Measurements from ENCODE around the gene ZNG1A. TPM values are rescaled to one million over a fixed set of nuclear protein-coding genes. Genes with fewer than 3 reads are reported as not detected.
"Not testable (repeated sequence)": the region's sequence is repeated elsewhere in the genome, so short reads cannot be mapped to it uniquely, and the experiment has no call there.

Gene ZNG1A
- total and polyA plus RNA-seq, 4 donors: 24.5 to 60.8 (median 33.9) TPM

- H3K36me3 ChIP-seq (ENCODE audit: control insufficient read depth in 4 of 4, insufficient read depth in 4 of 4, low read length in 4 of 4); H3K4me1 ChIP-seq (ENCODE audit: control insufficient read depth in 5 of 5, insufficient read depth in 5 of 5, low read length in 5 of 5); H3K9ac ChIP-seq (ENCODE audit: insufficient read depth in 1 of 2, low read length in 2 of 2); DNase-seq; H3K27ac ChIP-seq (ENCODE audit: low read depth in 1 of 2, low read length in 1 of 2); H3K9me3 ChIP-seq (ENCODE audit: control insufficient read depth in 4 of 4, insufficient read depth in 3 of 4, low read length in 3 of 4); H3K4me3 ChIP-seq; H3K27me3 ChIP-seq (ENCODE audit: control insufficient read depth in 3 of 3, insufficient read depth in 3 of 3, low read length in 2 of 3): not testable (repeated sequence)
- ATAC-seq (ENCODE audit: insufficient read depth, low FRiP score): peak; percentile 36
- 21 to 50% methylated on average over 4 of the region's 4 CpGs for WGBS, 2 donors
Measured at GRCh38 chr9:94992-95391, 83.9 kb downstream of the ZNG1A start.

GRCh38 chr9:94323-94722 is 84.5 kb downstream of the ZNG1A start:
- ATAC-seq (ENCODE audit: insufficient read depth, low FRiP score): not testable (repeated sequence)
- WGBS, 2 donors: 50 to 52% methylated on average over 4 of the region's 5 CpGs

GRCh38 chr9:93909-94308 is 84.9 kb downstream of the ZNG1A start:
- H3K9ac ChIP-seq (ENCODE audit: insufficient read depth in 1 of 2, low read length in 2 of 2); H3K9me3 ChIP-seq (ENCODE audit: control insufficient read depth in 4 of 4, insufficient read depth in 3 of 4, low read length in 3 of 4); ATAC-seq (ENCODE audit: insufficient read depth, low FRiP score); H3K27me3 ChIP-seq (ENCODE audit: control insufficient read depth in 3 of 3, insufficient read depth in 3 of 3, low read length in 2 of 3); H3K4me1 ChIP-seq (ENCODE audit: control insufficient read depth in 5 of 5, insufficient read depth in 5 of 5, low read length in 5 of 5); H3K4me3 ChIP-seq; DNase-seq; H3K36me3 ChIP-seq (ENCODE audit: control insufficient read depth in 4 of 4, insufficient read depth in 4 of 4, low read length in 4 of 4); H3K27ac ChIP-seq (ENCODE audit: low read depth in 1 of 2, low read length in 1 of 2): not testable (repeated sequence)
- 91% methylated on average over 4 of the region's 5 CpGs for whole genome bisulfite sequencing, 2 donors

More at GRCh38 chr9:94323-94722, 84.5 kb downstream of the ZNG1A start:
- not testable (repeated sequence) for H3K27me3 ChIP-seq (ENCODE audit: control insufficient read depth in 3 of 3, insufficient read depth in 3 of 3, low read length in 2 of 3); H3K9ac ChIP-seq (ENCODE audit: insufficient read depth in 1 of 2, low read length in 2 of 2); H3K9me3 ChIP-seq (ENCODE audit: control insufficient read depth in 4 of 4, insufficient read depth in 3 of 4, low read length in 3 of 4); H3K27ac ChIP-seq (ENCODE audit: low read depth in 1 of 2, low read length in 1 of 2); H3K4me3 ChIP-seq; H3K4me1 ChIP-seq (ENCODE audit: control insufficient read depth in 5 of 5, insufficient read depth in 5 of 5, low read length in 5 of 5); H3K36me3 ChIP-seq (ENCODE audit: control insufficient read depth in 4 of 4, insufficient read depth in 4 of 4, low read length in 4 of 4); DNase-seq

GRCh38 chr9:90851-91250 is 88.0 kb downstream of the ZNG1A start:
- WGBS, 2 donors: 81% methylated on average over 1 of the region's 1 CpG
- not testable (repeated sequence) for H3K27me3 ChIP-seq (ENCODE audit: control insufficient read depth in 3 of 3, insufficient read depth in 3 of 3, low read length in 2 of 3); H3K4me3 ChIP-seq; H3K36me3 ChIP-seq (ENCODE audit: control insufficient read depth in 4 of 4, insufficient read depth in 4 of 4, low read length in 4 of 4); H3K27ac ChIP-seq (ENCODE audit: low read depth in 1 of 2, low read length in 1 of 2); H3K9ac ChIP-seq (ENCODE audit: insufficient read depth in 1 of 2, low read length in 2 of 2); H3K4me1 ChIP-seq (ENCODE audit: control insufficient read depth in 5 of 5, insufficient read depth in 5 of 5, low read length in 5 of 5); ATAC-seq (ENCODE audit: insufficient read depth, low FRiP score); H3K9me3 ChIP-seq (ENCODE audit: control insufficient read depth in 4 of 4, insufficient read depth in 3 of 4, low read length in 3 of 4); DNase-seq

- WGBS, 2 donors: 11 to 19% methylated on average over 4 to 5 of the region's 11 CpGs
- H3K9ac ChIP-seq (ENCODE audit: insufficient read depth in 1 of 2, low read length in 2 of 2); H3K9me3 ChIP-seq (ENCODE audit: control insufficient read depth in 4 of 4, insufficient read depth in 3 of 4, low read length in 3 of 4); H3K27ac ChIP-seq (ENCODE audit: low read depth in 1 of 2, low read length in 1 of 2); H3K4me3 ChIP-seq; H3K4me1 ChIP-seq (ENCODE audit: control insufficient read depth in 5 of 5, insufficient read depth in 5 of 5, low read length in 5 of 5); H3K27me3 ChIP-seq (ENCODE audit: control insufficient read depth in 3 of 3, insufficient read depth in 3 of 3, low read length in 2 of 3); H3K36me3 ChIP-seq (ENCODE audit: control insufficient read depth in 4 of 4, insufficient read depth in 4 of 4, low read length in 4 of 4): not testable (repeated sequence)
- ATAC-seq (ENCODE audit: insufficient read depth, low FRiP score): peak; percentile 87
- peak in 1 of 3 donors; percentile 4 for DNase-seq
Measured at GRCh38 chr9:88396-89037, 90.3 kb downstream of the ZNG1A start.

GRCh38 chr9:87860-88259 is 91.0 kb downstream of the ZNG1A start:
- H3K36me3 ChIP-seq (ENCODE audit: control insufficient read depth in 4 of 4, insufficient read depth in 4 of 4, low read length in 4 of 4); H3K4me3 ChIP-seq; DNase-seq; H3K27ac ChIP-seq (ENCODE audit: low read depth in 1 of 2, low read length in 1 of 2); H3K4me1 ChIP-seq (ENCODE audit: control insufficient read depth in 5 of 5, insufficient read depth in 5 of 5, low read length in 5 of 5); H3K27me3 ChIP-seq (ENCODE audit: control insufficient read depth in 3 of 3, insufficient read depth in 3 of 3, low read length in 2 of 3); H3K9me3 ChIP-seq (ENCODE audit: control insufficient read depth in 4 of 4, insufficient read depth in 3 of 4, low read length in 3 of 4); ATAC-seq (ENCODE audit: insufficient read depth, low FRiP score); H3K9ac ChIP-seq (ENCODE audit: insufficient read depth in 1 of 2, low read length in 2 of 2): not testable (repeated sequence)
- WGBS, 2 donors: 52 to 58% methylated on average over 5 to 6 of the region's 6 CpGs

GRCh38 chr9:87105-87504 is 91.8 kb downstream of the ZNG1A start:
- H3K27me3 ChIP-seq (ENCODE audit: control insufficient read depth in 3 of 3, insufficient read depth in 3 of 3, low read length in 2 of 3); H3K4me3 ChIP-seq; H3K36me3 ChIP-seq (ENCODE audit: control insufficient read depth in 4 of 4, insufficient read depth in 4 of 4, low read length in 4 of 4); H3K9ac ChIP-seq (ENCODE audit: insufficient read depth in 1 of 2, low read length in 2 of 2); H3K27ac ChIP-seq (ENCODE audit: low read depth in 1 of 2, low read length in 1 of 2); H3K9me3 ChIP-seq (ENCODE audit: control insufficient read depth in 4 of 4, insufficient read depth in 3 of 4, low read length in 3 of 4); DNase-seq; H3K4me1 ChIP-seq (ENCODE audit: control insufficient read depth in 5 of 5, insufficient read depth in 5 of 5, low read length in 5 of 5); ATAC-seq (ENCODE audit: insufficient read depth, low FRiP score): not testable (repeated sequence)
- WGBS, 2 donors: 43 to 66% methylated on average over 2 to 3 of the region's 4 CpGs

GRCh38 chr9:86697-87096 is 92.2 kb downstream of the ZNG1A start:
- not testable (repeated sequence) for H3K27ac ChIP-seq (ENCODE audit: low read depth in 1 of 2, low read length in 1 of 2); H3K27me3 ChIP-seq (ENCODE audit: control insufficient read depth in 3 of 3, insufficient read depth in 3 of 3, low read length in 2 of 3); H3K9me3 ChIP-seq (ENCODE audit: control insufficient read depth in 4 of 4, insufficient read depth in 3 of 4, low read length in 3 of 4); H3K36me3 ChIP-seq (ENCODE audit: control insufficient read depth in 4 of 4, insufficient read depth in 4 of 4, low read length in 4 of 4); ATAC-seq (ENCODE audit: insufficient read depth, low FRiP score); H3K9ac ChIP-seq (ENCODE audit: insufficient read depth in 1 of 2, low read length in 2 of 2); DNase-seq; H3K4me1 ChIP-seq (ENCODE audit: control insufficient read depth in 5 of 5, insufficient read depth in 5 of 5, low read length in 5 of 5); H3K4me3 ChIP-seq
